Fibroblast of skin of scalp (primary cell): ENCODE measurements around the gene TMEM50A.
"Not testable (repeated sequence)": the region's sequence is repeated elsewhere in the genome, so short reads cannot be mapped to it uniquely, and the experiment has no call there.

Experiments used
- DNase-seq: peaks from one replicate; pipeline ENCODE4 v3.0.0-alpha.2; 2013

Gene TMEM50A

DNA sequence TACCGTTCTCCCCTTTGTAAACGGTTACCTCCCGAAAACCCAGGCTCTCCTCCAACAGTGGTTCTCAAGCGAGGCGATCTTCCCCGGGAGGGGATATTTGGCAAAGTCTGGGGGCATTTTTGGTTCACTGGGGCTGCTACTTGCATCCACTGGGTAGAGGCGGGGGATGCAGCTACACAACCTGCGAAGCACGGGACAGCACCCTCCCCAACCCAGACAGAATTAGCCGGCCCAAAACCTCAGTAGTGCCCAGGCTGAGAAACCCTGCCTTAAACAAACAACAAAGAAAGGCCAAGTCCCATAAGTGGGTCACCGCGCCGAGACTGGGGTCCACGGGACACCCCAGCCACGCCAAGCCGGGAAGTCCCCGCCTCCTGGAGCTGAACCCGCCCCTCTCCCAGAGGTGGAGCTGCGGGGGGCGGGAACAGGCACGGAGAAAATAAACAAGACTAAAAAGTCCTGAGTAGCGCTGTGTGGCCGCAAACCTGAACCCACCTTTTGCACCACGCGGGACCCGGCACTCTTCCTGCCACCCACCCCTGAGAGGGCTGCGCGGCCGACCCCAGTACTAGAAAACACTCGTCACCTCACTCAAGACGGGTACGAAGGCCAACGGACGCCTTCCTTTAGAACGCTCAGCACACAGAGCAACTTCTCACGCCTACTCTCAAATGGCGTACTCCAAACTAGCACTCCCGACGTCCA, 499 bp upstream of the TMEM50A start:
- not testable (repeated sequence) for DNase-seq

DNA sequence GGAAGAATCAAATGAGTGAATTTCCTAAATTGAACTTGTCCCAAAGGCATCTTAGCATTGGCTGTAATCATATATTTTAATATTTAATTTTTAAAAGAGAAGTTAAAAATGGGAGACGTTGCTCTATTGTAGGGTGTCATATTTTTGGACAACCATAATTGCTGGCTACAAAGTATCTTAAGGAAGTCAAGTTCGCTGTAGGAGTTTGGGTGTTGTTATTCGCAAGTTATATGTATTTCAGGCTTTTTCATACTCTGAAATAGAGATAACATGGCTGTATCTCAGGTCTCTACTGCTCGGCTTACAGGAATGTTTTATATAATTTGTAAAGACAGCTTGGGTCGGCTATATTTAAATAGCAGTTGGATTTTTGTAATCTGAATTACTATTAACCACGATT, 852 bp downstream of the TMEM50A start:
- DNase-seq, result no peak

DNA sequence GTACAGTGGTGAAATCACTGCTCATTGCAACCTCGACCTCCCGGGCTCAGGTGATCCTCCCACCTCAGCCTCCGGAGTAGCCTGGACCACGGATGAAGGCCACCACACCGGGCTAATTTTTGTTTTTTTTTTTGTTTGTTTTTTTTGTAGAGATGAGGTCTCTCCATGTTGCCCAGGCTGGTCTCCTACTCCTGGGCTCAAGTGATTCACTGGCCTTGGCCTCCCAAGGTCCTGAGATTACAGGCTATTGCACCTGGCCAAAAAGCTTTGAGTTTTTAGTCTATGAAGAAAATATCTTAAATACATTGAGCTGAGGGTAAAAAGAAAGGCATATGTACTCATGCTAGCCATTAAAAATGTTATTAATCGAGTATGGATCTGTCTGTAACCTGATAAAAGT, 3.6 kb downstream of the TMEM50A start:
- DNase-seq, result no peak

DNA sequence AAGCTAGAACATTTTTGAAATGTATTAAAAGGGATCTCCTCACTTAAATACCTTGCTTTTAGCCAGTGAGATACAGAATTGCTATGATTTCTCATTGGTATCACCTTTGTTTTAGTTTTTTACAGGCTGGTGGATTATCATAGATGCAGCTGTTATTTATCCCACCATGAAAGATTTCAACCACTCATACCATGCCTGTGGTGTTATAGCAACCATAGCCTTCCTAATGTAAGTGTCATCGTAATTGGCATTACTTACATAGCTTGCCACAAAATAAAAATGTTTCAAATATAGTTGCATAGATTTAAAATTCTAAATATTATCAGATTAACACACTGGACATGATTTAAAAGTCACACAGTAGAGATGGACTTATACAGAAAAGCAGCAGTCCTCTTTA, 4.7 kb downstream of the TMEM50A start:
- DNase-seq, result no peak

DNA sequence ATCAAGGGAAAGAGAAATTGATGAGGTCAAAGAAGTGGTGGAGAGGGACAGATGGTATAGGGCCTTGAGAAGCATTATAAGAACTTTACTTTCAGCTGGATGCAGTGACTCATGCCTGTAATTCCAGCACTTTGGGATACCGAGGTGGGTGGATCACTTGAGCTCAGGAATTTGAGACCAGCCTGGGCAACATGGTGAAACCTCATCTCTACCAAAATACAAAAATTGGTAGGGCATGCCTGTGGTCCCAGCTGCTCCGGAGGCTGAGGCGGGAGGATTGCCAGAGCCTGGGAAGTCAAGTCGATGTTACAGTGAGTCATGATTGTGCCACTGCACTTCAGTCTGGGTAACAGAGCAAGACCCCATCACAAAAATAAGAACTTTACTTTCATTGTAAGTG, 5.7 kb downstream of the TMEM50A start:
- peak; percentile 96 for DNase-seq

DNA sequence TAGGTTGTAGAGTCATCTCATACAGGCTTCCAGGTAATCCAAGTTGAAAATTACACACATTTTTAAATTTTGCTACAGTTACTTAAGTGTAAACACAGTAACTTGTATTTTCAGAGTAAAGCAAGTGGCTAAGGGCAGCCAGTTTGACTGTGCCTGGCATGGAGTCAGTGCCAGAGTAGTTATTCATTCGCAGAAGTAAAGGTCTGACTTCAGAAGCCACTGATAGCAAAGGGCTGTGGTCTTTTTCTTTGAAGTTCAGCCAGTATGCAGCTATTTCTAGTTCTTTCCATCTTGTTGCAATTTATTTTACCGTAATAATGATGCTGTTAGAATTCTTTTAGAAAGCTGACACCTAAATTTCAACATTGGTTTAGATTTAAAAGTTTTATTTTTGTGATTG, 9.4 kb downstream of the TMEM50A start:
- no peak for DNase-seq

DNA sequence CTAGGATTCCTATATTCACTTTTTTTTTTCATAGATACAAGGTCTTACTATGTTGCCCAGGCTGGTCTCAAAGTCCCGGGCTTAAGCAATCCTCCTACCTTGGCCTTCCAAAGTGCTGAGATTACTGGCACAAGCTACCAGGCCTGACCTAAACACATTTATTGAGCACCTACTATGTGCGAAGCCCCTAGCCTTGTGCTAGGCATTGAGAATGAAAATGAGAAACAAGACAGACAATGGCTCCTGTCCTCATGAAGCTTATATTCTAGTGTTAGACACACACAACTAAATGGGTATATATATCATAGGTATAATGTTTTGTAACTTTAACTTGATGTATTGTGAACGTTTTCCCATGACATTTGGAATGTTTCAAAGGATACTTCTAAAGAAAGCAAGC, 11.5 kb downstream of the TMEM50A start:
- no peak for DNase-seq

DNA sequence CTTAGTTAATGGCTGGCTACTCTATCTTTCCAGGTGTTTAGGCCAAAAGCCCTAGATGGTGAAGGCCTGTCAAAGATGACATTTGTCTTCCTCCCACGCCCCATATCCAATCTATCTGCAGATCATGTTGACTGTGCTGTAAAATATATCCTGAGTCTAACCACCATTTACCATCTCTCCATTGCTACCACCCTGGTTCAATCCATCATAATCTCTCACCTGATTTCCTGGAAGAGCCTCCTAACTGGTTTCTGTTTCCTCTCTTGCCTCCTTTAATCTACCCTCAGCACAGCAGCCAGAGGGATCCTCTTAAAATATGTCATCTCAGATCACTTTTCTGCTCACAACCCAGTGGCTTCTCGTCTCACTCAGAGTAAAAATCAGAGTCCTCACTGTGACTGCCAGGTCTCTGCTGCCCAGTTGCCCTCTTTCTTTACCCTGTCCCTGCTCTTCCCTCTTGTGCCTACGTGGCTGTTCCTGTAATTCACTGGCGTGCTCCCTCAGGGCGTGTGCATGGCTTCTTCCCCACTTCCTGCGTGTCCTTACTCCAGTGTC, 17.8 kb downstream of the TMEM50A start:
- no peak for DNase-seq

DNA sequence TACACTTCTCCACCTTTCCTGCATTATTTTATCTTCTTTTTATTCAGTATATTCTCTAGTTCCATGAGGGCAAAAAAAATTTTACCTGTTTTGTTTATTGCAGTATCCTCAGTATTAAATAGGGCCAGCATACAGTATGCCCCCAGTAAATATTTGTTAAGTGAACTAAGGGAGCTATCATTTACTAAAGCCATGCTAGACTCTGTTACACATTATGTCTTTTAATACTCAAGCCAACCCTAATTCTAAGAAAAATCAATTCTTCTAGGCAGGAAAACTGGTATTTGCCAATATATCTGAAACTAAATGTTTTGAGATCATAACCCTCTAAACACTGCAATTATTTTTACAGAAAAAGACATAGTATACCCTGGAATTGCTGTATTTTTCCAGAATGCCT, 18.3 kb downstream of the TMEM50A start:
- DNase-seq, result no peak

DNA sequence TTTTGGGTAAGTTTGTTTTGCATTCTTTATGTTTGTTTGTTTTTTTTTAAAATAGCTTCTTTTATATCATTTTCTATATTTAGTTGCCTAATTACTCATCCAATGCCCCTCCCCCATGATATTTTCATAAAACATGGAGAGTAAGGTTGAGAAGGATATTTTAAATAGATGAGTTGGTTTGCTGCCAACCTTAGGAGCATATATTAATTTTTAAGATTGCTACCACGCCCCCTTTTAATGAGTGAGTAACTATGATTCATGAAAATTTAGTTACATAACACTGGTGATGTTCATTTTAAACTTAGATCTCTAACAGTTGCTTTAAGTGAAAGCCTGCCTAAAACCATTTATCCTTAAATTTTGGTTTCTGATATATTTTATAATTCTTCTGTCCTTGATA, 18.7 kb downstream of the TMEM50A start:
- peak; percentile 54 for DNase-seq

DNA sequence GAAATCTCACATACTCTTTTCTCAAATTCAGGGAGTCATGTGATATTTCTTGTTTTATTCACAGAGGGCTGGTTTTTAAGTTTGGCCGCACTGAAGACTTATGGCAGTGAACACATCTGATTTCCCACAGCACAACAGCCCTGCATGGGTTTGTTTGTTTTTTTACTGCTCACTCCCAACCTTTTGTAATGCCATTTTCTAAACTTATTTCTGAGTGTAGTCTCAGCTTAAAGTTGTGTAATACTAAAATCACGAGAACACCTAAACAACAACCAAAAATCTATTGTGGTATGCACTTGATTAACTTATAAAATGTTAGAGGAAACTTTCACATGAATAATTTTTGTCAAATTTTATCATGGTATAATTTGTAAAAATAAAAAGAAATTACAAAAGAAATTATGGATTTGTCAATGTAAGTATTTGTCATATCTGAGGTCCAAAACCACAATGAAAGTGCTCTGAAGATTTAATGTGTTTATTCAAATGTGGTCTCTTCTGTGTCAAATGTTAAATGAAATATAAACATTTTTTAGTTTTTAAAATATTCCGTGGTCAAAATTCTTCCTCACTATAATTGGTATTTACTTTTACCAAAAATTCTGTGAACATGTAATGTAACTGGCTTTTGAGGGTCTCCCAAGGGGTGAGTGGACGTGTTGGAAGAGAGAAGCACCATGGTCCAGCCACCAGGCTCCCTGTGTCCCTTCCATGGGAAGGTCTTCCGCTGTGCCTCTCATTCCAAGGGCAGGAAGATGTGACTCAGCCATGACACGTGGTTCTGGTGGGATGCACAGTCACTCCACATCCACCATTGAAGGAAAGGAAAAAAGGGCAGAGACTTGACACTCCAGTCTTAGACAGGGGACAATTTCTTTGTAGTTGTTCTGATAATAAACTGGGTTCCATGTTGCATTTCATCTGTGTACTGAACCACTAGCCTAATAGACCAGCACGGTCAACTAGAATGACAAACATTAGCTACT, 22.8 kb downstream of the TMEM50A start:
- peak; percentile 91 for DNase-seq

DNA sequence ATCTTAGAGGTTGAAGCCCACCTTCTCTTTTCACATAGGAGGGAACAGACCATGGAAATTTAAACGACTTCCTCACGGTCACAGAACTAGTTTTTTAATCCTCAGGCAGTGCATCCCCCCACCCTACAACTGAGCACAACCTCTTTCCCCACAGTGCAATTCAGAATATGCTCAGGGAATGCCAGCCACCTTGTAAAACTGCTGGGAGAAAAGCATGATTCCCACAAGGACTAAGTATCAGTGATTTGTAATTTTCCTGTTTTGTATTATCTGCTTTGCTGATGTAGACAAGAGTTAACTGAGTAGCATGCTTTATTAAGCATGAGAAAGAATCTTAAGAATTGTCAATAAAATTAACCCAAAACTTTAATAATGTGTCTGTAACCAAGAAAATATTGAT, 23.8 kb downstream of the TMEM50A start:
- peak; percentile 14 for DNase-seq

DNA sequence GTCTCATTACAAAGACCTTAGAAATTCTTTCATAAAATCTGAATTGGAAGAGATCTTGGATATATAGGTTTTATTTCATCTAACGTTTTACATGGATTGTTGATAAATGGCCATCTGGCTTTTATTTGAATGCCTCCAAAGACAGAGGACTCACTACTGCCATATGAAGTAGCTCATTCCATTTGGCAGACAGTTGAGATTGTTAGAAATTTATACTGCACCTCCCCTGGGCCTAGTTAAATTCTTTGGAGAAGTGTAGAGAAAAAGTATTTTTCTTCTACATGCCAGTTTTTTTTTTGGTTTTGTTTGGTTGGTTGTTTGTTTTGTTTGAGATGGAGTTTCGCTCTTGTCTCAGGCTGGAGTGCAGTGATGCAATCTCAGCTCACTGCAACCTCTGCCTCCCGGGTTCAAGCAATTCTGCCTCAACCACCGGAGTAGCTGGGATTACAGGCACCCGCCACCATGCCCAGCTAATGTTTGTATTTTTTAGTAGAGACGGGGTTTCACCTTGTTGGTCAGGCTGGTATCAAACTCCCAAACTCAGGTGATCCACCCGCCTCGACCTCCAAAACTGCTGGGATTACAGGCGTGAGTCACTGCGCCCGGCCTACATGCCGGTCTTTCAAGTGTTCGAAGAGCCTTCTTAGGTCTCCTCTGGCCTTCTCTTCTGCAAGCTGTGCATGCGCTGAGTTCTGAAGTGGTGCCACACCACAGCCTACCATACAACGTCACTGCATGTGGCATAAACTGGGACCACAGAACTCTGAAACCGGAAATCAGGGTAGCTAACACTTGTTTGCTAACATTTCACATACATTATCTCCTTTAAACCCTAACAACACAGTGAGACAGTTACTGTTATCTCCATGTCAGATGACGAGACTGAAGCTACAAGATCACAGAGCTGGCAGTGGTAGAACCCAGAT, 24.8 kb downstream of the TMEM50A start:
- not testable (repeated sequence) for DNase-seq

DNA sequence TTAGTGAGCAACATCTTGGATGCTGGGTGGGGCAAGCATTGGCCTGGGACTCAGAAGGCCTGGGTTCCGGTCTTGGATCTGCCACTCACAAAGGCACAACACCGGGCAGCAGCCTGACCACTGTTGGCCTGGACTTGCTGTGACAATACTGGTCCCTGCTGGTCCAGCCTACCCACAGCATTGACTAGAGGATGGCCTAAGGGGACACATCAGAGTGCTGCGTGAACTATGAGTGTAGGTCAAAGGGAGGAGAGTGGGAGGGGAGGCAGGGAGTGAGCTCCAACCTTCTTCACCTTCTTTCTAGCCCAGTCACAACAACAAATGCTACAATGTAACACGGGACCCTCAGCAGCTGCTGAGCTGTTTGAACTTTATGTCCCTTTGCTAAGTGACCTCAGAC, 31.1 kb downstream of the TMEM50A start:
- no peak for DNase-seq

DNA sequence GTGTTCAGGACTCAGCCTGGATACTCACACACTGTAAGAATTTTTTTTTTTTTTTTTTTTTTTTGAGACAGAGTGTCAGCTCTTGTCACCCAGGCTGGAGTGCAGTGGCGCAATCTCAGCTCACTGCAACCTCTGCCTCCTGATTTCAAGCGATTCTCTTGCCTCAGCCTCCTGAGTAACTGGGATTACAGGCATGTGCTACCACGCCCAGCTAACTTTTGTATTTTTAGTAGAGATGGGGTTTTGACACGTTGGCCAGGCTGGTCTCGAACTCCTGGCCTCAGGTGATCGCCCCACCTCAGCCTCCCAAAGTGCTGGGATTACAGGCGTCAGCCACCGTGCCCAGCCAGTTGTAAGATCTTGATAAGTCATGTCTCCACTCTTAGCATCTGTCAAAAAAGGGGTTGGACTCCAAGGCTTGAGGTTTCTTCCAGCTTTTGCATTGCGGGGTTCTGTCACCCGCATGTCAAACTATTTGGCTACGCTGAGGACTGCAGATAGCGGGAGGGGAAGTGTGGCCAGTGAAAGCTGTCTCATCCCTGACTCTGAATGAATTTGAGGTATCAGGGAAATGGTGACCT, 31.6 kb downstream of the TMEM50A start:
- DNase-seq, result not testable (repeated sequence)

DNA sequence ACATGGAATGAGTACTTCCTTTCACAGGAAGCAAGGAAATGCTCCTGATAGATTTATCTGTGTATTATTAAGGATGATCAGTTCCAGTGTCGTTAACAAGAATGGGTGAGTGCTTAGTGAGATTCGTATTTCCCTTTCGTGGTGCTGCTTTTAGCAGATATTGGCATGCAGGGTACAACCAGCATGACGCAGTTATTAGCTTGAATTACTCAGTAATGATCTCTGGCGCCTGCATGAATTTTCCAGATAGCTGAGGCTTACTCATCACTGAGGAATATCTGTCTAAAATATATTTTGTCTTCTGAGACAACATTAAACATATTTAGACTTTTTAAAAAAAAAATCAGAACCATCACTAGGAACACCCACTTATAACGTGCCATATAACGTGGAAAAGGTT, 33.6 kb downstream of the TMEM50A start:
- DNase-seq, result peak; percentile 92

DNA sequence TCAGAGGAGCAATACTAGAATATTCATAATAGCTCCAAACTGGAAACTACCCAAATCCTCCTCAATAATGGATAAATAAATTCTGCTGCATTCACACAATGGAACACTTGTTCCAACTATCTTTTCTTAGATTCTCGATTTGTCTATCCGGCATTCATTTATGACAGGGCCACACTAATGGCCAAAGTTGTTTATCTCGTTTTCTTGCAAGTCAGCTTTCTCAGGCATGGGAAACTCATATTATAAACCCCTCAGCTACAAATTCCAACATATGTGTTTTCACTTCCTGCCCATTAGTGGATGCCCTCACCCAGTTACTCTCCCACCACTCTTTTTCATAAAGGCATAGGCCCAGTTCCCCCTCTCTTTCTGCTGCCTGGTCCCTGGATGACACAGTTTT, 40.2 kb downstream of the TMEM50A start:
- DNase-seq, result not testable (repeated sequence)

DNA sequence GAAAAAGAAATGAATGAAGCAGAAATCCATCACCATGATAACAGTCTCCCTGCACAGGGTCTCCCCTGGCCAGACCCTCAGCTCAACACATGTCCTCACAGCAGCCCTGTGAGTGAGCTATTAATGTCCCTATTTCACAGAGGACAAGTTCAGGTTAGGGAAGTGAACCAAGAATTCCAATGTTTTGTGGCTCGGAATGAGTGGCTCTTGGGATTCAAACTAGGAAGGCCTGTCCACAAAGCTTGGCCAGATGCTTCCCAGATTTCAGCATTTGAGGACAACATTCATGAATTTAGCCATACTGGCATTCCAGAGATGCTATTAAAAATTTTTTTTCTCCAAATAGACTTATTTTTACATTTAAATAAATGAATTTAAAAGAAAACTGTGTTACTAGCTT, 44.4 kb downstream of the TMEM50A start:
- DNase-seq, result peak; percentile 34

DNA sequence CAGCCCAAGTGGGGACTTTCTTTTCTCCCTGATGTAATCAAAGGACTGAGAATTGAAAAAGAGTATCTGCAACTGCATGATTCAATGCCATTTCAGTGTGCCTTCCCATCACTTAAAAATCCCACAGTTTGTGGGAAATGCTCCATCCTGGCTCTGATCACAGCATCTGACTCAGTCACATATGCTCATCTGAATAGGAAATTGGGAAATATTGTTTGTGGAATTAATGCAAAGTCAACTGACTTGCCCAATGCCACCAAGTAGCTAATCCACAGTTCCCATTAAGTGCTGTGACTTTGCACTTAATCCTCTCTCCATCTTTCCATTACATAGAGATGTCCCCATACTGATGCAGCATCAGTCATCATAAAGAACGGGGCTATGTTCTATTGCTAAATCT, 45.0 kb downstream of the TMEM50A start:
- DNase-seq, result peak; percentile 83

DNA sequence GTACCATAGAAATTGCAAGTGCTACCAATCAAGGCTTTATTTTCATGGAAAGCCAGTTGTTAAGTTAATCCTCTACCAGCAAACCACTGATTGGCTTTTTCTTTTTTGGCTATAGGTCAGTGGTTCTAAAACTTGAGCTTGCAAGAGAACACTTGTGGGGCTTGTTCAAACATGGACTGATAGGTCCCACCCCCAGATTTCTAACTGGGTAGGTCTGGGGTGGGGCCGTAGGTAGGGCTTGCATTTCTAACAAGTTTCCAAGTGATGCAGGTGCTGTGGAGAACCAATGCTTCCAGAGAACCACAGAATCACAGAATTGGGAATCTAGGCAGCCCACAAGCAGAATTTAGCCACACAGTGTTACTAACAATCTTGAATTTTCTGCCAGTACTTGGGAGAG, 45.7 kb downstream of the TMEM50A start:
- DNase-seq, result not testable (repeated sequence)

DNA sequence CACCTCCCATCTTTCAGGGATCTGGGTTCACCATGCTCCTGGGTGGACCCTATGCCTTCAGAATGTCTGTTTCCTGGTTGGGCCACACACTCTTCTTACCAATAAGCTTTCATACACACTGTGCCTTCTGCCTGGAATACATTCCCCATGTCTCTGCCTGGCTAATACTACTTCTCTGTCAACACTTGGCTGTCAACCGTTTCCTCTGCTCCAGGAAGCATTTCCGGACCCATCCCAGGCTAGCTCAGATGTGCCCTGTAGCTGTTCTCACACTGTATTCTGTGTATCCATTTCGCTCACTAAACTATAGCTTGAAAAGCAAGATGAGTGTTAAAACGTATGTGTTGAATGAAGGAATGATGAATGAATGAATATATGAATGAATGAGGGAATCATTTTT, 49.0 kb downstream of the TMEM50A start:
- DNase-seq, result not testable (repeated sequence)

DNA sequence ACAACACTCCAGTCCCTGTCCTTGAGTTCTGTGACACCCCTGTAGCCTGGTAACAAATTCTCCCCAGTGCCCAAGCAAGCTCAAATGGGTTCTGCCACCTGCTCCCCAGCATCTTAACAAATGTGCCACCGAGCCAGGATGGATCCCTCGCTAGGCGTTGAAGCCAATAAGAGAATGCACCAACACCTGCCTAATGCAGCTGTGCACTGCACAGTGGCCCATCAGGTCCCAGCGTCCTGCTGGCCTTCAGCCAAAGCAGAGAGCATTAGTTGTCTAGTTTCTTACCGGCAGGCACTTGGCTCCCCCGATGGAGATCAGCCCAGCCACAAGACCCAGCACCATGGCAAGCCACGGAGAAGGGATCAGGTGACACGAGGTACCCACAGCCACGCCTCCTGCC, 50.6 kb downstream of the TMEM50A start:
- DNase-seq, result not testable (repeated sequence)
